GM12878 (cell line): ENCODE measurements around the gene IQCF2. TPM values are rescaled to one million over a fixed set of nuclear protein-coding genes. Genes with fewer than 3 reads are reported as not detected.

Experiments
- ATAC-seq: fragments of 200-7000 bp; cut with Tn5 transposase; 3 replicates; pipeline ENCODE4 v1.9.1; 2020; ENCODE audit warnings: mild to moderate bottlenecking, moderate library complexity
- BruUV-seq: library from RNA; stranded (reverse); fragments of 400-500 nt; replicated peaks from 2 replicates; lab custom pipeline; 2021; lab: Mats Ljungman, UMichigan
- CTCF ChIA-PET: fragments of 300-600 bp; sonication (Branson Sonifier 250); formaldehyde crosslinking; extraction: SDS; loops from one replicate; lab custom pipeline; 2021; ENCODE audit warnings: inconsistent platforms; lab: Yijun Ruan, JAX
- POLR2A ChIA-PET: fragments of 350-600 bp; formaldehyde crosslinking; extraction: SDS; loops from one replicate; lab custom pipeline; 2021; ENCODE audit warnings: inconsistent platforms; lab: Charles Lee
- RAD21 ChIA-PET: fragments of 300-600 bp; sonication (Branson Sonifier 250); formaldehyde crosslinking; loops from one replicate; lab custom pipeline; 2023; ENCODE audit warnings: antibody characterized with exemption; ENCODE audit not compliant: unreplicated experiment; lab: Charles Lee
- SMC1A ChIA-PET: fragments of 300-600 bp; sonication (Branson Sonifier 250); formaldehyde crosslinking; loops from one replicate; lab custom pipeline; 2023; ENCODE audit not compliant: unreplicated experiment, uncharacterized antibody; lab: Charles Lee
- DNase-seq: peaks from one replicate; pipeline ENCODE4 v3.0.0-alpha.2; 2011; ENCODE audit warnings: low read depth, low spot score
- FAIRE-seq: peaks from 3 replicates; lab custom pipeline; 2011; peaks lifted over from hg19 to GRCh38; lab: Jason Lieb, UNC
- H2AFZ ChIP-seq: 2 replicates; pipeline ENCODE4 v1.6.0; 2011; ENCODE audit warnings: low read depth, low read length, control low read depth; ENCODE audit not compliant: control insufficient read depth
- H3K27ac ChIP-seq: 2 replicates; pipeline ENCODE4 v1.5.1; 2011; ENCODE audit warnings: control low read depth; ENCODE audit not compliant: control insufficient read depth, insufficient read depth
- H3K27me3 ChIP-seq, 2 experiments: replicated peaks in 1 of 2; 2 replicates each; pipeline versions ENCODE4 v1.6.0 to v1.6.1; 2011; ENCODE audit warnings: low read length in 1 of 2; ENCODE audit not compliant: control insufficient read depth in 2 of 2, insufficient read depth in 2 of 2
- H3K36me3 ChIP-seq, 2 experiments: 2 replicates each; pipeline ENCODE4 v1.5.1; 2011; ENCODE audit warnings: low read length in 1 of 2; ENCODE audit not compliant: control insufficient read depth in 2 of 2, insufficient read depth in 2 of 2
- H3K4me1 ChIP-seq: 2 replicates; pipeline ENCODE4 v1.6.1; 2011; ENCODE audit warnings: mild to moderate bottlenecking, low read length, moderate library complexity, mixed read lengths; ENCODE audit not compliant: control insufficient read depth, insufficient read depth
- H3K4me2 ChIP-seq: 2 replicates; pipeline ENCODE4 v1.6.0; 2011; ENCODE audit warnings: control low read depth; ENCODE audit not compliant: control insufficient read depth, insufficient read depth
- H3K4me3 ChIP-seq: fragments of 200-600 bp; sonication (generic); 2 replicates; pipeline ENCODE4 v1.5.1; 2016
- H3K79me2 ChIP-seq: 2 replicates; pipeline ENCODE4 v1.6.0; 2011; ENCODE audit warnings: low read length; ENCODE audit not compliant: control insufficient read depth, insufficient read depth
- H3K9ac ChIP-seq: 2 replicates; pipeline ENCODE4 v1.8.0; 2011; ENCODE audit warnings: low read length, control low read depth, mixed read lengths; ENCODE audit not compliant: control insufficient read depth, insufficient read depth
- H3K9me3 ChIP-seq: replicated peaks from 3 replicates; pipeline ENCODE4 v1.5.1; 2011; ENCODE audit warnings: mild to moderate bottlenecking, low read length; ENCODE audit not compliant: control insufficient read depth, insufficient read depth
- H4K20me1 ChIP-seq: 2 replicates; pipeline ENCODE4 v1.6.0; 2011; ENCODE audit not compliant: control insufficient read depth, insufficient read depth
- ASH2L ChIP-seq: fragments of 300-600, 200-600 bp; sonication (generic); IDR thresholded peaks from 2 replicates; pipeline ENCODE4 v1.6.1; 2017; ENCODE audit warnings: low read depth, mild to moderate bottlenecking, borderline replicate concordance
- JUNB ChIP-seq: IDR thresholded peaks from 2 replicates; pipeline ENCODE4 v1.6.1; 2016; ENCODE audit warnings: antibody characterized with exemption, mild to moderate bottlenecking
- MTA3 ChIP-seq: IDR thresholded peaks from 2 replicates; pipeline ENCODE4 v1.6.1; 2012; ENCODE audit warnings: low read length, inconsistent platforms, borderline replicate concordance
- TCF12 ChIP-seq: IDR thresholded peaks from 2 replicates; pipeline ENCODE4 v1.6.1; 2011; ENCODE audit warnings: low read depth, mild to moderate bottlenecking, low read length
- TCF7 ChIP-seq: IDR thresholded peaks from 2 replicates; pipeline ENCODE4 v1.6.1; 2014; ENCODE audit warnings: antibody characterized with exemption, borderline replicate concordance
- ZNF384 ChIP-seq: IDR thresholded peaks from 2 replicates; pipeline ENCODE4 v1.6.1; 2012; ENCODE audit warnings: low read depth, mild to moderate bottlenecking, low read length, improper control_type of control experiment, borderline replicate concordance
- ZNF622 ChIP-seq: fragments of 450-650 bp; IDR thresholded peaks from 2 replicates; pipeline ENCODE4 v1.6.1; 2017; ENCODE audit warnings: mild to moderate bottlenecking, inconsistent platforms
- whole genome bisulfite sequencing: methylation state at CpG from one replicate; pipeline ENCODE4 v1.1.6; 2016; ENCODE audit warnings: low lambda C conversion rate; ENCODE audit not compliant: insufficient replicate concordance, insufficient coverage; ENCODE audit errors: missing lambda C conversion rate; 5-methylcytosine and 5-hydroxymethylcytosine counted together
- in situ Hi-C: fragments of 300-500 bp; cut with MboI; formaldehyde crosslinking; loops from 9 replicates; pipeline ENCODE4 v1.14.3; 2018; ENCODE audit warnings: mixed read lengths
- intact Hi-C: fragments of 100-400 bp; cut with micrococcal nuclease; formaldehyde crosslinking; loops from one replicate; pipeline ENCODE4 v1.14.2; 2022; ENCODE audit not compliant: unreplicated experiment
- polyA plus RNA-seq, 11 experiments: library from polyadenylated mRNA; depleted of rRNA in 4 of 11; unstranded in 6 of 11; stranded (reverse) in 5 of 11; fragments of >200 nt; fragmentation: Nextera tagmentation in 4 of 11; fragmentation: Illumina TruSeq in 1 of 11; extraction: Ambion mirVana in 4 of 11; extraction: Trizol in 1 of 11; gene quantifications; 1 replicate in 1 of 11; 2 replicates in 10 of 11; pipeline versions ENCODE4 v1.2.1 to v1.2.3, GENCODE V29; 2011 to 2016; ENCODE audit warnings: inconsistent platforms in 2 of 11, missing spikeins in 2 of 11, low read depth in 1 of 11
- total RNA-seq, 4 experiments: library from RNA; depleted of rRNA in 3 of 4; stranded (reverse); fragments of >200 nt in 3 of 4; fragmentation: Illumina TruSeq in 1 of 4; extraction: Trizol in 1 of 4; gene quantifications; 2 replicates each; pipeline versions ENCODE4 v1.2.1 to v1.2.3, GENCODE V29; 2013 to 2021
- TF ChIP-seq, protein P1 (sequence below): fragments of 150-350 bp; IDR thresholded peaks from 2 replicates; pipeline ENCODE4 v1.6.1; 2014; ENCODE audit warnings: mild to moderate bottlenecking, low read depth, low read length
- TF ChIP-seq, protein P2 (sequence below): fragments of 450-650 bp; IDR thresholded peaks from 2 replicates; pipeline ENCODE4 v1.6.1; 2016; ENCODE audit warnings: mild to moderate bottlenecking
- TF ChIP-seq, protein P3 (sequence below): IDR thresholded peaks from 2 replicates; pipeline ENCODE4 v1.6.1; 2011; ENCODE audit warnings: low read depth, low read length, improper control_type of control experiment, borderline replicate concordance

Gene IQCF2
- total and polyA plus RNA-seq, 10 of the 15 experiments (the other 5 are each of a cell fraction or from before 2014, with no cell fraction given), result not detected

DNA sequence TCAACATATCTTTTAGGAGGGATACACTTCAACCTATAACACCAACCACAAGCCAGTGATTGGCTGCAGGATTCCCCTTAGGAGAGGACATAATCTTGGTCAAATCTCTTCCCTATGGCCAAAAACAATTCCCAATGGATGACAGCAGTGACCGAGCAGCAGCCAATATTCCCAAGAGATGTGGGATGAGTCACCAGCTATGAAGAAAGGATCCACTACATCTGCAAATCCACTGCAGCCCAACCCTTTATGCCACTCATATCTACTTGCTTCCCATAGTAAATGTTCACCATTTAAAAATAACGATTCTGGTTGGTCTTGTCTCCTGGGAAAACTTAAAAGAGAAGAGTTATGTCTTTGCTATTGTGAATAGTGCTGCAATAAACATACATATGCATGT lies 18.5 kb downstream of the IQCF2 start:
- SMC1A ChIA-PET, result no interaction called here
- Histone ChIP-seq H3K27ac (no peak overlapping the region), H3K4me1 (no peaks in the 10 kb centered on the region), H3K9me3 (no peaks in the 10 kb centered on the region), H2AFZ (no peak overlapping the region), H3K27me3 (peaks cover 1 to 5% of the 10 kb centered on the region in 2 experiments; a peak in 2 of 4 replicates), H3K4me2 (no peak overlapping the region), H3K4me3 (no peak overlapping the region), H3K9ac (no peak overlapping the region), H3K36me3 (no peaks in the 10 kb centered on the region), H3K79me2 (no peaks in the 10 kb centered on the region), H4K20me1 (no peaks in the 10 kb centered on the region)
- CTCF ChIA-PET, result no interaction called here
- no peak for FAIRE-seq
- no peak for DNase-seq
- intact Hi-C loops, result no loop called here
- no TSS peak for BruUV-seq
- TF ChIP-seq, protein P1, sequence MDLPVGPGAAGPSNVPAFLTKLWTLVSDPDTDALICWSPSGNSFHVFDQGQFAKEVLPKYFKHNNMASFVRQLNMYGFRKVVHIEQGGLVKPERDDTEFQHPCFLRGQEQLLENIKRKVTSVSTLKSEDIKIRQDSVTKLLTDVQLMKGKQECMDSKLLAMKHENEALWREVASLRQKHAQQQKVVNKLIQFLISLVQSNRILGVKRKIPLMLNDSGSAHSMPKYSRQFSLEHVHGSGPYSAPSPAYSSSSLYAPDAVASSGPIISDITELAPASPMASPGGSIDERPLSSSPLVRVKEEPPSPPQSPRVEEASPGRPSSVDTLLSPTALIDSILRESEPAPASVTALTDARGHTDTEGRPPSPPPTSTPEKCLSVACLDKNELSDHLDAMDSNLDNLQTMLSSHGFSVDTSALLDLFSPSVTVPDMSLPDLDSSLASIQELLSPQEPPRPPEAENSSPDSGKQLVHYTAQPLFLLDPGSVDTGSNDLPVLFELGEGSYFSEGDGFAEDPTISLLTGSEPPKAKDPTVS, result no peak
- TF ChIP-seq JUNB, result no peak
- TF ChIP-seq TCF12, result no peak
- no peak for TF ChIP-seq TCF7
- TF ChIP-seq ZNF622, result no peak
- TF ChIP-seq, protein P2, sequence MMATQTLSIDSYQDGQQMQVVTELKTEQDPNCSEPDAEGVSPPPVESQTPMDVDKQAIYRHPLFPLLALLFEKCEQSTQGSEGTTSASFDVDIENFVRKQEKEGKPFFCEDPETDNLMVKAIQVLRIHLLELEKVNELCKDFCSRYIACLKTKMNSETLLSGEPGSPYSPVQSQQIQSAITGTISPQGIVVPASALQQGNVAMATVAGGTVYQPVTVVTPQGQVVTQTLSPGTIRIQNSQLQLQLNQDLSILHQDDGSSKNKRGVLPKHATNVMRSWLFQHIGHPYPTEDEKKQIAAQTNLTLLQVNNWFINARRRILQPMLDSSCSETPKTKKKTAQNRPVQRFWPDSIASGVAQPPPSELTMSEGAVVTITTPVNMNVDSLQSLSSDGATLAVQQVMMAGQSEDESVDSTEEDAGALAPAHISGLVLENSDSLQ, result no peak
- TF ChIP-seq ZNF384, result no peak
- TF ChIP-seq, protein P3, sequence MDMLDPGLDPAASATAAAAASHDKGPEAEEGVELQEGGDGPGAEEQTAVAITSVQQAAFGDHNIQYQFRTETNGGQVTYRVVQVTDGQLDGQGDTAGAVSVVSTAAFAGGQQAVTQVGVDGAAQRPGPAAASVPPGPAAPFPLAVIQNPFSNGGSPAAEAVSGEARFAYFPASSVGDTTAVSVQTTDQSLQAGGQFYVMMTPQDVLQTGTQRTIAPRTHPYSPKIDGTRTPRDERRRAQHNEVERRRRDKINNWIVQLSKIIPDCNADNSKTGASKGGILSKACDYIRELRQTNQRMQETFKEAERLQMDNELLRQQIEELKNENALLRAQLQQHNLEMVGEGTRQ, result no peak
- no peak for TF ChIP-seq ASH2L
- TF ChIP-seq MTA3, result no peak
- in situ Hi-C loops, result no loop called here
- no peak for ATAC-seq
- WGBS, result 0% methylated on average over 2 of the region's 2 CpGs
- RAD21 ChIA-PET, result no interaction called here
- POLR2A ChIA-PET, result no interaction called here
